ENCODE results near the gene RAE1.
A peak's percentile ranks its signal among the peaks of the same experiment; 100 is the strongest.

The RAE1 gene

GRCh38 chr20:57374343-57374930 is 23.4 kb downstream of the RAE1 start:
- no peak for DNase-seq

GRCh38 chr20:57374931-57375651 is 24.0 kb downstream of the RAE1 start:
- peak in 1 of 2 donors; percentile 62 for DNase-seq

GRCh38 chr20:57375652-57376230 is 24.7 kb downstream of the RAE1 start:
- DNase-seq, result no peak

GRCh38 chr20:57377350-57377749 is 26.3 kb downstream of the RAE1 start:
- DNase-seq, result no peak

- DNase-seq, result no peak
Observed at GRCh38 chr20:57378107-57378506, 27.1 kb downstream of the RAE1 start.

- DNase-seq, result no peak
Observed at GRCh38 chr20:57378646-57379262, 27.7 kb downstream of the RAE1 start.

- DNase-seq, result no peak
Observed at GRCh38 chr20:57379263-57379647, 28.2 kb downstream of the RAE1 start.

GRCh38 chr20:57380081-57380750 is 29.2 kb downstream of the RAE1 start:
- no peak for DNase-seq

- peak; percentile 81 to 87 for DNase-seq
Observed at GRCh38 chr20:57381596-57382503, 30.8 kb downstream of the RAE1 start.

GRCh38 chr20:57382516-57382915 is 31.5 kb downstream of the RAE1 start:
- DNase-seq, result no peak

GRCh38 chr20:57383447-57384347 is 32.6 kb downstream of the RAE1 start:
- DNase-seq, result no peak

- DNase-seq, result no peak
Observed at GRCh38 chr20:57384486-57384885, 33.4 kb downstream of the RAE1 start.

GRCh38 chr20:57384953-57385761 is 34.1 kb downstream of the RAE1 start:
- DNase-seq, result no peak

- DNase-seq, result no peak
Observed at GRCh38 chr20:57385940-57386339, 34.9 kb downstream of the RAE1 start.

- DNase-seq, result no peak
Observed at GRCh38 chr20:57386762-57387161, 35.7 kb downstream of the RAE1 start.

GRCh38 chr20:57387463-57387862 is 36.4 kb downstream of the RAE1 start:
- DNase-seq, result no peak

GRCh38 chr20:57387945-57388371 is 36.9 kb downstream of the RAE1 start:
- DNase-seq, result no peak

- DNase-seq, result peak; percentile 65 to 68
Observed at GRCh38 chr20:57388953-57389694, 38.1 kb downstream of the RAE1 start.

Data from CD4-positive, alpha-beta T cell treated with Interleukin-1 beta for 1 hour (primary cell).